NB4 (cell line): ENCODE measurements around the gene NRP2.

ENCODE experiments used
- DNase-seq: peaks from one replicate; pipeline ENCODE4 v3.0.0; 2010; ENCODE audit warnings: low read depth
- H3K4me3 ChIP-seq: one replicate; pipeline ENCODE4 v1.5.1; 2011; ENCODE audit warnings: mild to moderate bottlenecking, low read depth, low read length, moderate library complexity
- CTCF ChIP-seq: IDR thresholded peaks from one replicate; pipeline ENCODE4 v1.5.1; 2012; ENCODE audit warnings: low read depth, low read length
- MAX ChIP-seq: IDR thresholded peaks from 2 replicates; pipeline ENCODE4 v1.6.1; 2011; ENCODE audit warnings: low read depth, low read length
- MYC ChIP-seq: IDR thresholded peaks from 2 replicates; pipeline ENCODE4 v1.6.1; 2011; ENCODE audit warnings: low read depth, low read length
- POLR2A ChIP-seq: IDR thresholded peaks from 2 replicates; pipeline ENCODE4 v1.6.1; 2011; ENCODE audit warnings: mild to moderate bottlenecking; ENCODE audit not compliant: insufficient read length; ENCODE audit errors: extremely low read depth

NRP2 gene

GRCh38 chr2:205814039-205814364 lies 131.7 kb downstream of the NRP2 start:
- no peak overlapping the region for H3K4me3 ChIP-seq
- no peak for TF ChIP-seq MAX
- DNase-seq, result no peak

GRCh38 chr2:205815673-205816072 lies 133.4 kb downstream of the NRP2 start:
- no peak overlapping the region for H3K4me3 ChIP-seq
- TF ChIP-seq MYC (no peak), MAX (no peak), CTCF (no peak), POLR2A (no peak)
- DNase-seq, result no peak

GRCh38 chr2:205816268-205816667 lies 134.0 kb downstream of the NRP2 start:
- no peak for TF ChIP-seq MYC
- TF ChIP-seq MAX, result no peak
- TF ChIP-seq CTCF, result no peak
- no peak for TF ChIP-seq POLR2A
- DNase-seq, result no peak
- no peak overlapping the region for H3K4me3 ChIP-seq

- H3K4me3 ChIP-seq, result no peak overlapping the region
- DNase-seq, result no peak
- TF ChIP-seq MYC, result no peak
- no peak for TF ChIP-seq POLR2A
- no peak for TF ChIP-seq MAX
- TF ChIP-seq CTCF, result no peak
Measured at GRCh38 chr2:205822579-205822978, 140.3 kb downstream of the NRP2 start.

- no peak for DNase-seq
- no peak overlapping the region for H3K4me3 ChIP-seq
- TF ChIP-seq MAX (no peak), CTCF (no peak), POLR2A (no peak), MYC (no peak)
Measured at GRCh38 chr2:205827809-205828365, 145.6 kb downstream of the NRP2 start.

GRCh38 chr2:205833864-205834263 lies 151.6 kb downstream of the NRP2 start:
- H3K4me3 ChIP-seq, result no peak overlapping the region
- DNase-seq, result no peak
- TF ChIP-seq POLR2A, result no peak
- no peak for TF ChIP-seq CTCF
- TF ChIP-seq MYC, result no peak
- no peak for TF ChIP-seq MAX
